HEK293 (cell line): ENCODE results near the gene NCAPD3.

Experiments
- CTCF ChIA-PET: fragments of 350-600 bp; formaldehyde crosslinking; extraction: SDS; loops from one replicate; lab custom pipeline; 2021; ENCODE audit warnings: antibody characterized with exemption; lab: Yijun Ruan, JAX
- POLR2A ChIA-PET: fragments of 300-600 bp; formaldehyde crosslinking; extraction: SDS; loops from one replicate; lab custom pipeline; 2020; ENCODE audit warnings: antibody characterized with exemption, inconsistent platforms; lab: Yijun Ruan, JAX
- H3K27ac ChIP-seq: fragments of 200-500 bp; sonication (Bioruptor generic); 2 replicates; pipeline ENCODE4 v1.5.1; 2014; ENCODE audit warnings: low read depth, low read length, control low read depth, inconsistent platforms; ENCODE audit errors: extremely low read depth
- H3K36me3 ChIP-seq, 2 experiments: fragments of 200-500 bp in 1 of 2; sonication (Bioruptor generic) in 1 of 2; 1 replicate in 1 of 2; 2 replicates in 1 of 2; pipeline ENCODE4 v1.5.1; 2014 to 2017; ENCODE audit warnings: inconsistent platforms in 2 of 2, low read length in 2 of 2; ENCODE audit not compliant: control insufficient read depth in 2 of 2, insufficient read depth in 1 of 2
- H3K4me1 ChIP-seq: fragments of 200-500 bp; sonication (Bioruptor generic); 2 replicates; pipeline ENCODE4 v1.5.1; 2014; ENCODE audit warnings: mild to moderate bottlenecking, low read length, inconsistent platforms; ENCODE audit not compliant: control insufficient read depth, insufficient read depth
- H3K4me3 ChIP-seq: 2 replicates; pipeline ENCODE4 v1.5.1; 2011; ENCODE audit warnings: low read depth, mild to moderate bottlenecking, control low read depth, low read length, moderate library complexity
- H3K9me3 ChIP-seq: fragments of 200-500 bp; sonication (Bioruptor generic); 2 replicates; pipeline ENCODE4 v1.5.1; 2014; ENCODE audit warnings: low read depth, low read length, inconsistent platforms; ENCODE audit not compliant: control insufficient read depth, insufficient read depth
- INSM2 ChIP-seq: fragments of 450-650 bp; formaldehyde crosslinking; IDR thresholded peaks from 2 replicates; pipeline ENCODE4 v1.5.1; 2016; ENCODE audit warnings: missing biosample characterization, missing genetic modification characterization
- KLF16 ChIP-seq: fragments of 450-650 bp; formaldehyde crosslinking; IDR thresholded peaks from 2 replicates; pipeline ENCODE4 v1.5.1; 2017; ENCODE audit warnings: missing biosample characterization, missing genetic modification characterization
- KLF7 ChIP-seq: fragments of 450-650 bp; formaldehyde crosslinking; IDR thresholded peaks from 2 replicates; pipeline ENCODE4 v1.5.1; 2016; ENCODE audit warnings: missing biosample characterization, missing genetic modification characterization, borderline replicate concordance
- KLF9 ChIP-seq: fragments of 450-650 bp; formaldehyde crosslinking; IDR thresholded peaks from 2 replicates; pipeline ENCODE4 v1.5.1; 2016; ENCODE audit warnings: missing biosample characterization, missing genetic modification characterization, low read depth
- OSR2 ChIP-seq: fragments of 450-650 bp; formaldehyde crosslinking; IDR thresholded peaks from 2 replicates; pipeline ENCODE4 v1.5.1; 2016; ENCODE audit warnings: missing biosample characterization, missing genetic modification characterization
- REPIN1 ChIP-seq: fragments of 450-650 bp; formaldehyde crosslinking; IDR thresholded peaks from 2 replicates; pipeline ENCODE4 v1.5.1; 2017; ENCODE audit warnings: missing biosample characterization, missing genetic modification characterization, low read depth
- REST ChIP-seq: fragments of 450-650 bp; formaldehyde crosslinking; IDR thresholded peaks from 2 replicates; pipeline ENCODE4 v1.5.1; 2016; ENCODE audit warnings: missing biosample characterization, missing genetic modification characterization
- ZBTB20 ChIP-seq: fragments of 450-650 bp; formaldehyde crosslinking; IDR thresholded peaks from 2 replicates; pipeline ENCODE4 v1.5.1; 2016; ENCODE audit warnings: missing biosample characterization, missing genetic modification characterization
- ZNF146 ChIP-seq: fragments of 450-650 bp; formaldehyde crosslinking; IDR thresholded peaks from 2 replicates; pipeline ENCODE4 v1.5.1; 2016; ENCODE audit warnings: missing biosample characterization, missing genetic modification characterization
- ZNF174 ChIP-seq: fragments of 450-650 bp; formaldehyde crosslinking; IDR thresholded peaks from 2 replicates; pipeline ENCODE4 v1.5.0; 2017; ENCODE audit warnings: missing biosample characterization, mild to moderate bottlenecking, missing genetic modification characterization
- ZNF223 ChIP-seq: fragments of 450-650 bp; formaldehyde crosslinking; IDR thresholded peaks from 2 replicates; pipeline ENCODE4 v1.5.1; 2016; ENCODE audit warnings: missing biosample characterization, missing genetic modification characterization
- ZNF239 ChIP-seq: fragments of 450-650 bp; formaldehyde crosslinking; IDR thresholded peaks from 2 replicates; pipeline ENCODE4 v1.5.1; 2016; ENCODE audit warnings: missing biosample characterization, missing genetic modification characterization
- ZNF26 ChIP-seq: fragments of 450-650 bp; formaldehyde crosslinking; IDR thresholded peaks from 2 replicates; pipeline ENCODE4 v1.5.1; 2016; ENCODE audit warnings: missing biosample characterization, missing genetic modification characterization
- ZNF280D ChIP-seq: fragments of 450-650 bp; formaldehyde crosslinking; IDR thresholded peaks from 2 replicates; pipeline ENCODE4 v1.5.1; 2016; ENCODE audit warnings: missing biosample characterization, missing genetic modification characterization
- ZNF311 ChIP-seq: fragments of 450-650 bp; formaldehyde crosslinking; IDR thresholded peaks from 2 replicates; pipeline ENCODE4 v1.5.1; 2017; ENCODE audit warnings: missing biosample characterization, missing genetic modification characterization, borderline replicate concordance
- ZNF391 ChIP-seq: fragments of 450-650 bp; formaldehyde crosslinking; IDR thresholded peaks from 2 replicates; pipeline ENCODE4 v1.5.1; 2016; ENCODE audit warnings: low read depth, missing biosample characterization, missing genetic modification characterization, borderline replicate concordance
- ZNF416 ChIP-seq: fragments of 450-650 bp; formaldehyde crosslinking; IDR thresholded peaks from 2 replicates; pipeline ENCODE4 v1.5.1; 2016; ENCODE audit warnings: missing biosample characterization, missing genetic modification characterization
- ZNF488 ChIP-seq: fragments of 450-650 bp; formaldehyde crosslinking; IDR thresholded peaks from 2 replicates; pipeline ENCODE4 v1.5.1; 2016; ENCODE audit warnings: missing biosample characterization, missing genetic modification characterization
- ZNF561 ChIP-seq: fragments of 450-650 bp; IDR thresholded peaks from 2 replicates; pipeline ENCODE4 v1.5.1; 2018; ENCODE audit warnings: missing biosample characterization, missing genetic modification characterization, borderline replicate concordance
- ZNF626 ChIP-seq: fragments of 450-650 bp; sonication (Bioruptor Pico); formaldehyde crosslinking; IDR thresholded peaks from 2 replicates; pipeline ENCODE4 v1.5.1; 2018; ENCODE audit warnings: missing biosample characterization, missing genetic modification characterization, inconsistent platforms
- ZNF654 ChIP-seq: fragments of 450-650 bp; formaldehyde crosslinking; IDR thresholded peaks from 2 replicates; pipeline ENCODE4 v1.5.1; 2016; ENCODE audit warnings: low read depth, missing biosample characterization, missing genetic modification characterization
- ZNF658 ChIP-seq: fragments of 450-650 bp; formaldehyde crosslinking; IDR thresholded peaks from 2 replicates; pipeline ENCODE4; 2016; ENCODE audit warnings: missing biosample characterization, missing genetic modification characterization
- ZNF707 ChIP-seq: fragments of 450-650 bp; formaldehyde crosslinking; IDR thresholded peaks from 2 replicates; pipeline ENCODE4 v1.5.1; 2016; ENCODE audit warnings: missing biosample characterization, missing genetic modification characterization
- ZSCAN4 ChIP-seq: fragments of 450-650 bp; formaldehyde crosslinking; IDR thresholded peaks from 2 replicates; pipeline ENCODE4 v1.5.1; 2017; ENCODE audit warnings: missing biosample characterization, missing genetic modification characterization

Gene NCAPD3

GRCh38 chr11:134223836-134224709 lies at the start of gene NCAPD3, which contains the start of gene VPS26B:
TSS of gene NCAPD3 (minus strand) at chr11:134223967. CDS start at chr11:134223926, 41 bp downstream.
TSS of gene VPS26B (plus strand) at chr11:134224671. CDS start at chr11:134225123, 452 bp downstream.
- no peaks in the 10 kb centered on the region for H3K9me3 ChIP-seq
- H3K4me3 ChIP-seq: peak within 1 kb of the TSS; percentile 83
- peaks cover 7 to 43% of the 10 kb centered on the region in 2 experiments; a peak in 2 of 3 replicates for H3K36me3 ChIP-seq
- peak within 1 kb of the TSS; percentile 77 for H3K27ac ChIP-seq
- H3K4me1 ChIP-seq: peaks cover 7% of the 10 kb centered on the region; the same call in 1 of the 2 replicates
- POLR2A ChIA-PET: interaction anchor here (0.6 to 3.8 kb wide), 23 partner anchors 10 to 566 kb away, joined by 3 to 35 read pairs (median 5); partner anchors contain the start of genes ACAD8, GLB1L2, GLB1L3 and THYN1
- CTCF ChIA-PET: interaction anchor here (0.8 to 2.8 kb wide), 4 partner anchors 12 to 38 kb away, joined by 3 to 8 read pairs (median 5); no protein-coding TSS in a partner anchor
- no peak for TF ChIP-seq ZNF416
- peak; percentile 54 for TF ChIP-seq REST (tag by site-specific recombination)
- no peak for TF ChIP-seq ZNF311
- TF ChIP-seq INSM2: no peak
- no peak for TF ChIP-seq ZNF174 (tag by site-specific recombination)
- TF ChIP-seq ZNF26: no peak
- TF ChIP-seq ZNF654 (tag by site-specific recombination): no peak
- 0 out of 2 replicates have a peak, but pooled peaks have one; percentile 15 for TF ChIP-seq KLF9 (tag by site-specific recombination)
- no peak for TF ChIP-seq ZNF223 (tag by site-specific recombination)
- no peak for TF ChIP-seq ZNF391
- no peak for TF ChIP-seq ZNF146 (tag by site-specific recombination)
- TF ChIP-seq ZNF707 (tag by site-specific recombination): no peak
- TF ChIP-seq ZNF488: no peak
- no peak for TF ChIP-seq ZNF280D (tag by site-specific recombination)
- TF ChIP-seq ZNF561: no peak
- no peak for TF ChIP-seq KLF7 (tag by site-specific recombination)
- TF ChIP-seq REPIN1 (tag by site-specific recombination): no peak
- TF ChIP-seq KLF16 (tag by site-specific recombination): no peak
- no peak for TF ChIP-seq ZNF626 (tag by site-specific recombination)
- TF ChIP-seq OSR2: no peak
- no peak for TF ChIP-seq ZSCAN4 (tag by site-specific recombination)
- peak; percentile 52 for TF ChIP-seq ZBTB20 (tag by site-specific recombination)
- TF ChIP-seq ZNF658 (tag by site-specific recombination): no peak
- TF ChIP-seq ZNF239 (tag by site-specific recombination): no peak
